Epithelial cell of esophagus (primary cell): ENCODE data around the gene NDUFA5.

Experiments used
- DNase-seq: peaks from one replicate; pipeline ENCODE4 v3.0.0; 2010; ENCODE audit warnings: low read depth
- H3K4me3 ChIP-seq: 2 replicates; pipeline ENCODE4 v1.5.1; 2011; ENCODE audit warnings: mild to moderate bottlenecking, low read length, control low read depth
- CTCF ChIP-seq: IDR thresholded peaks from 2 replicates; pipeline ENCODE4 v1.5.1; 2011; ENCODE audit warnings: low read depth, mild to moderate bottlenecking, low read length, control low read depth, inconsistent platforms; ENCODE audit not compliant: insufficient read depth; ENCODE audit errors: missing control alignments

NDUFA5 gene

GRCh38 chr7:123557398-123558288 is at the start of gene NDUFA5:
Gene NDUFA5 (minus strand): TSS chr7:123557818. CDS start chr7:123557795, 23 bp downstream.
- peak; percentile 99 for DNase-seq
- no peak for TF ChIP-seq CTCF
- peak within 1 kb of the TSS; percentile 94 for H3K4me3 ChIP-seq

- TF ChIP-seq CTCF = no peak
- DNase-seq = peak; percentile 7
- no peak overlapping the region for H3K4me3 ChIP-seq
These were observed 47.1 kb upstream of the NDUFA5 start for GRCh38 chr7:123604739-123605138.

GRCh38 chr7:123602648-123603047 is 45.0 kb upstream of the NDUFA5 start:
- no peak overlapping the region for H3K4me3 ChIP-seq
- no peak for TF ChIP-seq CTCF
- DNase-seq = no peak

- no peak for TF ChIP-seq CTCF
- no peak for DNase-seq
- H3K4me3 ChIP-seq = no peak within 1 kb of the TSS
These were observed 43.9 kb upstream of the NDUFA5 start, which contains the start of gene ASB15 for GRCh38 chr7:123601530-123601929. Gene ASB15 (plus strand): TSS chr7:123601821. CDS start chr7:123614503, 12,682 bp downstream.

GRCh38 chr7:123600876-123601275 is 43.3 kb upstream of the NDUFA5 start:
- no peak for DNase-seq
- TF ChIP-seq CTCF = no peak
- no peak overlapping the region for H3K4me3 ChIP-seq

GRCh38 chr7:123599766-123600165 is 42.1 kb upstream of the NDUFA5 start:
- no peak for DNase-seq
- TF ChIP-seq CTCF = no peak
- no peak overlapping the region for H3K4me3 ChIP-seq
